GM12872 (cell line): ENCODE measurements around the gene MAP2K6.

ENCODE experiments used
- TF ChIP-seq, protein P1 (sequence below): IDR thresholded peaks from 3 replicates; pipeline ENCODE4 v1.5.1; 2011; ENCODE audit warnings: low read depth, mild to moderate bottlenecking, low read length, moderate library complexity; ENCODE audit not compliant: insufficient read depth

The MAP2K6 gene

GRCh38 chr17:69415431-69415830 lies 934 bp downstream of the MAP2K6 start:
- TF ChIP-seq, protein P1, sequence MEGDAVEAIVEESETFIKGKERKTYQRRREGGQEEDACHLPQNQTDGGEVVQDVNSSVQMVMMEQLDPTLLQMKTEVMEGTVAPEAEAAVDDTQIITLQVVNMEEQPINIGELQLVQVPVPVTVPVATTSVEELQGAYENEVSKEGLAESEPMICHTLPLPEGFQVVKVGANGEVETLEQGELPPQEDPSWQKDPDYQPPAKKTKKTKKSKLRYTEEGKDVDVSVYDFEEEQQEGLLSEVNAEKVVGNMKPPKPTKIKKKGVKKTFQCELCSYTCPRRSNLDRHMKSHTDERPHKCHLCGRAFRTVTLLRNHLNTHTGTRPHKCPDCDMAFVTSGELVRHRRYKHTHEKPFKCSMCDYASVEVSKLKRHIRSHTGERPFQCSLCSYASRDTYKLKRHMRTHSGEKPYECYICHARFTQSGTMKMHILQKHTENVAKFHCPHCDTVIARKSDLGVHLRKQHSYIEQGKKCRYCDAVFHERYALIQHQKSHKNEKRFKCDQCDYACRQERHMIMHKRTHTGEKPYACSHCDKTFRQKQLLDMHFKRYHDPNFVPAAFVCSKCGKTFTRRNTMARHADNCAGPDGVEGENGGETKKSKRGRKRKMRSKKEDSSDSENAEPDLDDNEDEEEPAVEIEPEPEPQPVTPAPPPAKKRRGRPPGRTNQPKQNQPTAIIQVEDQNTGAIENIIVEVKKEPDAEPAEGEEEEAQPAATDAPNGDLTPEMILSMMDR = no peak

GRCh38 chr17:69417545-69418483 lies 3.3 kb downstream of the MAP2K6 start:
- TF ChIP-seq, protein P1 = no peak

GRCh38 chr17:69418535-69418934 lies 4.0 kb downstream of the MAP2K6 start:
- TF ChIP-seq, protein P1 = no peak

DNA sequence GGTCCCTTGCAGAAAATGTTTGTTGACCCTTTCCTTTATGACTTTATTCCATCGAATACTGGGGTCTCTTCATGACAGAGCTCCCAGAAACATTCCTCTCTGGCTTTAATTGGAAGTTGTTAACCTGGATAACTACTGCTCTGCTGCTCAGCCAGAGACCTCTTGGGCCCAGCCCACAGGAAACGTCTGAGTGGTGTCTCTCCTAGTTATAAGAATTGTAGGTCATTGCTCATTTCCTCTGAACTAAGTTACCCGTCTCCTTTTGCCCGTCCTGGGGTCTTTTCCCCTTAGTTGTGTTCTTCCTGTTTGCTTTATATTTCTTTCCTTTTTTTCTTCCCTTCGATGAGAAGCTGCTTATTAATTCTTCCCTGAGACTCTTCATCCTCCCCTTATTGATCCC lies 9.0 kb downstream of the MAP2K6 start:
- TF ChIP-seq, protein P1 = no peak

- TF ChIP-seq, protein P1 = no peak
Observed at GRCh38 chr17:69424287-69425041, 10.0 kb downstream of the MAP2K6 start.

DNA sequence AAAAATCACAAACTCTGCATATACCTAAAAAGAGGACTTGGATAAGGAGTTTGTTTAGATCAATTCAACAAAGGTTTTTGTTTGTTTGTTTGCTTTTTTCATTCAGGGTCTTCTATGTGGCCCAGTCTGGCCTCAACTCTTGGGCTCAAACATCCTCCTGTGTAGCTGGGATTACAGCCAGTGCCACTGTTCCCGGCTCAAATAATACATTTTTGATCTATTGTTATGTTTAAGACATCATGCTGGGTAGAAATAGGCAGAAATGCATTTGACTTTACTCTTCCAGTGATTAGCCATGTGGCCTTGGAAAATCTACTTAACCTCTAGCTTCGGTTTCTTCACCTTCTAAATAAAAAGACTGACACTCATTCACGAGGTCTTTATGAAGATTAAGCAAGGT lies 11.5 kb downstream of the MAP2K6 start:
- TF ChIP-seq, protein P1 = no peak

- TF ChIP-seq, protein P1 = no peak
Observed at GRCh38 chr17:69427486-69428197, 13.1 kb downstream of the MAP2K6 start.
